WTC11 (cell line): ENCODE results near the gene RETREG1. TPM values are rescaled to one million over a fixed set of nuclear protein-coding genes. Genes with fewer than 3 reads are reported as not detected.

Experiments used
- ATAC-seq: fragments of 200-7000 bp; cut with Tn5 transposase; 2 replicates; pipeline ENCODE4 v1.10.0; 2021; ENCODE audit warnings: mild to moderate bottlenecking, moderate library complexity
- CTCF ChIA-PET: fragments of 300-600 bp; sonication (Branson Sonifier 250); formaldehyde crosslinking; loops from one replicate; lab custom pipeline; 2021; ENCODE audit warnings: antibody characterized with exemption; lab: Charles Lee
- POLR2A ChIA-PET: fragments of 350-600 bp; sonication (Branson Sonifier 250); formaldehyde crosslinking; loops from one replicate; lab custom pipeline; 2021; ENCODE audit warnings: antibody characterized with exemption; lab: Charles Lee
- DNase-seq: peaks from one replicate; pipeline ENCODE4 v3.0.0; 2021; ENCODE audit warnings: low spot score
- H3K27ac Mint-ChIP-seq: 2 replicates; pipeline ENCODE4 v1.8.0; 2021; ENCODE audit warnings: mixed read lengths
- H3K27me3 Mint-ChIP-seq: 2 replicates; pipeline ENCODE4 v1.8.0; 2021; ENCODE audit warnings: low read depth, mild to moderate bottlenecking, moderate library complexity, mixed read lengths
- H3K36me3 Mint-ChIP-seq: 2 replicates; pipeline ENCODE4 v1.8.0; 2021; ENCODE audit warnings: mixed read lengths
- H3K4me1 Mint-ChIP-seq: 2 replicates; pipeline ENCODE4 v1.8.0; 2022; ENCODE audit warnings: mixed read lengths
- H3K4me3 Mint-ChIP-seq: 2 replicates; pipeline ENCODE4 v1.8.0; 2021; ENCODE audit warnings: mild to moderate bottlenecking, moderate library complexity, mixed read lengths
- H3K9me3 Mint-ChIP-seq: 2 replicates; pipeline ENCODE4 v1.8.0; 2021; ENCODE audit warnings: mixed read lengths
- ATF6 ChIP-seq: sonication (generic); formaldehyde crosslinking; IDR thresholded peaks from 2 replicates; pipeline ENCODE4 v1.8.1; 2023; ENCODE audit warnings: mild to moderate bottlenecking, missing genetic modification reagents
- ELF4 ChIP-seq: sonication (generic); formaldehyde crosslinking; IDR thresholded peaks from 2 replicates; pipeline ENCODE4 v1.8.1; 2022; ENCODE audit warnings: low read depth, mild to moderate bottlenecking, moderate library complexity, missing genetic modification reagents
- EMX1 ChIP-seq: fragments of 250-450 bp; sonication (Bioruptor Pico); IDR thresholded peaks from 2 replicates; pipeline ENCODE4 v1.8.0; 2021; ENCODE audit warnings: mild to moderate bottlenecking
- ESRRA ChIP-seq: sonication (generic); formaldehyde crosslinking; IDR thresholded peaks from 2 replicates; pipeline ENCODE4 v1.8.1; 2022; ENCODE audit warnings: mild to moderate bottlenecking, missing genetic modification reagents, borderline replicate concordance
- FOXJ3 ChIP-seq: sonication (generic); formaldehyde crosslinking; IDR thresholded peaks from 2 replicates; pipeline ENCODE4 v1.9.0; 2021; ENCODE audit warnings: missing genetic modification reagents, mild to moderate bottlenecking, borderline replicate concordance
- GRHL2 ChIP-seq: fragments of 250-450 bp; sonication (Bioruptor Pico); IDR thresholded peaks from 2 replicates; pipeline ENCODE4 v1.8.0; 2022; ENCODE audit warnings: mild to moderate bottlenecking, moderate library complexity; ENCODE audit not compliant: insufficient replicate concordance, severe bottlenecking
- GTF2I ChIP-seq: fragments of 250-450 bp; sonication (Bioruptor Pico); conservative IDR thresholded peaks from 2 replicates; pipeline ENCODE4 v1.4.0; 2021; ENCODE audit warnings: mild to moderate bottlenecking
- JAZF1 ChIP-seq: fragments of 250-450 bp; sonication (Bioruptor Pico); IDR thresholded peaks from 2 replicates; pipeline ENCODE4 v1.9.0; 2021; ENCODE audit warnings: moderate library complexity, mild to moderate bottlenecking, inconsistent platforms
- NR1H2 ChIP-seq: sonication (generic); formaldehyde crosslinking; IDR thresholded peaks from 2 replicates; pipeline ENCODE4 v1.9.0; 2021; ENCODE audit warnings: mild to moderate bottlenecking, moderate library complexity, missing genetic modification reagents
- SMAD3 ChIP-seq: sonication (generic); formaldehyde crosslinking; IDR thresholded peaks from 2 replicates; pipeline ENCODE4 v1.8.0; 2022; ENCODE audit warnings: missing genetic modification reagents, mild to moderate bottlenecking, borderline replicate concordance
- SOX15 ChIP-seq: fragments of 250-450 bp; sonication (Bioruptor Pico); IDR thresholded peaks from 2 replicates; pipeline ENCODE4 v1.9.0; 2021; ENCODE audit warnings: mild to moderate bottlenecking
- SP1 ChIP-seq: sonication (generic); formaldehyde crosslinking; conservative IDR thresholded peaks from 2 replicates; pipeline ENCODE4 v1.8.1; 2022; ENCODE audit warnings: missing genetic modification reagents
- TEAD1 ChIP-seq: sonication (generic); formaldehyde crosslinking; IDR thresholded peaks from 2 replicates; pipeline ENCODE4 v1.8.0; 2022; ENCODE audit warnings: mild to moderate bottlenecking, missing genetic modification reagents
- ZMAT4 ChIP-seq: fragments of 250-450 bp; sonication (Bioruptor Pico); IDR thresholded peaks from 2 replicates; pipeline ENCODE4 v1.9.0; 2021; ENCODE audit warnings: mild to moderate bottlenecking
- ZNF263 ChIP-seq: sonication (generic); formaldehyde crosslinking; IDR thresholded peaks from 2 replicates; pipeline ENCODE4 v1.8.1; 2022; ENCODE audit warnings: low read depth, mild to moderate bottlenecking, moderate library complexity, missing genetic modification reagents
- total RNA-seq: library from RNA; stranded (reverse); gene quantifications from 3 replicates; pipeline ENCODE4 v1.2.3, GENCODE V29; 2021
- TF ChIP-seq, protein P1 (sequence below): sonication (generic); formaldehyde crosslinking; IDR thresholded peaks from 2 replicates; pipeline ENCODE4 v1.8.1; 2023; ENCODE audit warnings: mild to moderate bottlenecking, moderate library complexity, missing genetic modification reagents
- TF ChIP-seq, protein P2 (sequence below): sonication (generic); formaldehyde crosslinking; IDR thresholded peaks from 2 replicates; pipeline ENCODE4 v1.8.0; 2023; ENCODE audit warnings: missing genetic modification reagents
- TF ChIP-seq, protein P3 (sequence below): sonication (generic); formaldehyde crosslinking; IDR thresholded peaks from 2 replicates; pipeline ENCODE4 v1.8.0; 2022; ENCODE audit warnings: missing genetic modification reagents
- TF ChIP-seq, protein P4 (sequence below): sonication (generic); formaldehyde crosslinking; IDR thresholded peaks from 2 replicates; pipeline ENCODE4 v1.8.1; 2023; ENCODE audit warnings: mild to moderate bottlenecking, missing genetic modification reagents, moderate library complexity
- TF ChIP-seq, protein P5 (sequence below): sonication (generic); formaldehyde crosslinking; IDR thresholded peaks from 2 replicates; pipeline ENCODE4 v1.8.0; 2022; ENCODE audit warnings: mild to moderate bottlenecking, missing genetic modification reagents

The RETREG1 gene
- total RNA-seq, 1 experiment from 2014 or later: 2.2 TPM

- TF ChIP-seq ESRRA (no peak), FOXJ3 (CRISPR knock-in tag) (no peak), EMX1 (CRISPR knock-in tag) (no peak), JAZF1 (CRISPR knock-in tag) (no peak), GTF2I (CRISPR knock-in tag) (no peak)
- TF ChIP-seq, protein P1, sequence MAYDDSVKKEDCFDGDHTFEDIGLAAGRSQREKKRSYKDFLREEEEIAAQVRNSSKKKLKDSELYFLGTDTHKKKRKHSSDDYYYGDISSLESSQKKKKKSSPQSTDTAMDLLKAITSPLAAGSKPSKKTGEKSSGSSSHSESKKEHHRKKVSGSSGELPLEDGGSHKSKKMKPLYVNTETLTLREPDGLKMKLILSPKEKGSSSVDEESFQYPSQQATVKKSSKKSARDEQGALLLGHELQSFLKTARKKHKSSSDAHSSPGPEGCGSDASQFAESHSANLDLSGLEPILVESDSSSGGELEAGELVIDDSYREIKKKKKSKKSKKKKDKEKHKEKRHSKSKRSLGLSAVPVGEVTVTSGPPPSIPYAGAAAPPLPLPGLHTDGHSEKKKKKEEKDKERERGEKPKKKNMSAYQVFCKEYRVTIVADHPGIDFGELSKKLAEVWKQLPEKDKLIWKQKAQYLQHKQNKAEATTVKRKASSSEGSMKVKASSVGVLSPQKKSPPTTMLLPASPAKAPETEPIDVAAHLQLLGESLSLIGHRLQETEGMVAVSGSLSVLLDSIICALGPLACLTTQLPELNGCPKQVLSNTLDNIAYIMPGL (CRISPR knock-in tag): no peak
- TF ChIP-seq, protein P2, sequence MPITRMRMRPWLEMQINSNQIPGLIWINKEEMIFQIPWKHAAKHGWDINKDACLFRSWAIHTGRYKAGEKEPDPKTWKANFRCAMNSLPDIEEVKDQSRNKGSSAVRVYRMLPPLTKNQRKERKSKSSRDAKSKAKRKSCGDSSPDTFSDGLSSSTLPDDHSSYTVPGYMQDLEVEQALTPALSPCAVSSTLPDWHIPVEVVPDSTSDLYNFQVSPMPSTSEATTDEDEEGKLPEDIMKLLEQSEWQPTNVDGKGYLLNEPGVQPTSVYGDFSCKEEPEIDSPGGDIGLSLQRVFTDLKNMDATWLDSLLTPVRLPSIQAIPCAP: no peak
- POLR2A ChIA-PET: no interaction called here
- no peak for DNase-seq
- CTCF ChIA-PET: interaction anchor here (0.7 to 2.2 kb wide), 15 partner anchors 9 to 286 kb away, joined by 3 to 11 read pairs (median 4); partner anchors contain the start of gene RETREG1
- no peak overlapping the region for H3K4me3 Mint-ChIP-seq
- peaks cover 22% of the 10 kb centered on the region for H3K4me1 Mint-ChIP-seq
- no peaks in the 10 kb centered on the region for H3K27me3 Mint-ChIP-seq
- no peaks in the 10 kb centered on the region for H3K36me3 Mint-ChIP-seq
- no peak overlapping the region for H3K27ac Mint-ChIP-seq
- no peaks in the 10 kb centered on the region for H3K9me3 Mint-ChIP-seq
- no peak for ATAC-seq
These were observed 57.1 kb downstream of the RETREG1 start for GRCh38 chr5:16559702-16560101.

DNA sequence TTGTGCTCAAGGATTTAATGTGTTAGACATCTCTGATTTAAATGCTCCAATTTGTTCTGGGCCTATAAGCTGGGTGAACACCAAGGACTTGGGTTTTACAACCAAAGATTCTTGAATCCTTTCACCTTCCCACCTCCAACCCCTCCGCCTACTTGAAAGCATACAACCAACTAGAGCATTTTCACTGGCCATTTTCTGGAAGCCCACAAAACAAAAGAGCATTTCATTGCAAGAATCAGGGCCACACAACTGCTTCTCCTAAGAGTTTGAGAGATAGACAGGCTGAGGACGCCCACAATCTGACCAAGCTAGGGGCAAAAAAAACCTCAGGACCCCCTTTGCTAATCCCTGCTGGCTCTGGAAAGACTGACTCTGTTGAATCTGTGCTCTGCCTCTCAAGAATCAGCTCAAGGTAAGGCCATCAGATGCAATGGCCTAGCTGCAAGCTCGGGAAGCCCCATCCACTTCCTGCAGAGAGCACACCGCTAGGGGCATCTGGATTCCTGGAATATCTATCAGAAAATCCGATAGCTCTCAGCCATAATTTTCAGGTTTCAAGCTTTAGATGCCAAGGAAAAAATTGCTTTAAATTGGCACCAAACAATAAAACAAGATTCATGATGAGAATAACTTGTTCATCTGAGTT is 57.7 kb downstream of the RETREG1 start:
- CTCF ChIA-PET: interaction anchor here (0.5 to 2.2 kb wide), 16 partner anchors 9 to 287 kb away, joined by 3 to 11 read pairs (median 4); partner anchors contain the start of gene RETREG1
- DNase-seq: peak; percentile 25
- POLR2A ChIA-PET: interaction anchor here (0.6 kb wide), 2 partner anchors 113 to 802 kb away, joined by 3 to 7 read pairs; no protein-coding TSS in a partner anchor
- Mint-ChIP-seq H3K27me3 (no peaks in the 10 kb centered on the region), H3K4me1 (peaks cover 19% of the 10 kb centered on the region), H3K9me3 (no peaks in the 10 kb centered on the region), H3K36me3 (no peaks in the 10 kb centered on the region), H3K27ac (no peak overlapping the region), H3K4me3 (no peak overlapping the region)
- ATAC-seq: peak; percentile 94
- TF ChIP-seq TEAD1 (CRISPR knock-in tag) (no peak), ELF4 (CRISPR knock-in tag) (no peak), ZMAT4 (CRISPR knock-in tag) (no peak), ZNF263 (no peak), NR1H2 (no peak), SMAD3 (CRISPR knock-in tag) (no peak), JAZF1 (CRISPR knock-in tag) (no peak), ATF6 (CRISPR knock-in tag) (no peak), SP1 (CRISPR knock-in tag) (no peak), SOX15 (no peak), GRHL2 (CRISPR knock-in tag) (no peak)
- TF ChIP-seq, protein P3, sequence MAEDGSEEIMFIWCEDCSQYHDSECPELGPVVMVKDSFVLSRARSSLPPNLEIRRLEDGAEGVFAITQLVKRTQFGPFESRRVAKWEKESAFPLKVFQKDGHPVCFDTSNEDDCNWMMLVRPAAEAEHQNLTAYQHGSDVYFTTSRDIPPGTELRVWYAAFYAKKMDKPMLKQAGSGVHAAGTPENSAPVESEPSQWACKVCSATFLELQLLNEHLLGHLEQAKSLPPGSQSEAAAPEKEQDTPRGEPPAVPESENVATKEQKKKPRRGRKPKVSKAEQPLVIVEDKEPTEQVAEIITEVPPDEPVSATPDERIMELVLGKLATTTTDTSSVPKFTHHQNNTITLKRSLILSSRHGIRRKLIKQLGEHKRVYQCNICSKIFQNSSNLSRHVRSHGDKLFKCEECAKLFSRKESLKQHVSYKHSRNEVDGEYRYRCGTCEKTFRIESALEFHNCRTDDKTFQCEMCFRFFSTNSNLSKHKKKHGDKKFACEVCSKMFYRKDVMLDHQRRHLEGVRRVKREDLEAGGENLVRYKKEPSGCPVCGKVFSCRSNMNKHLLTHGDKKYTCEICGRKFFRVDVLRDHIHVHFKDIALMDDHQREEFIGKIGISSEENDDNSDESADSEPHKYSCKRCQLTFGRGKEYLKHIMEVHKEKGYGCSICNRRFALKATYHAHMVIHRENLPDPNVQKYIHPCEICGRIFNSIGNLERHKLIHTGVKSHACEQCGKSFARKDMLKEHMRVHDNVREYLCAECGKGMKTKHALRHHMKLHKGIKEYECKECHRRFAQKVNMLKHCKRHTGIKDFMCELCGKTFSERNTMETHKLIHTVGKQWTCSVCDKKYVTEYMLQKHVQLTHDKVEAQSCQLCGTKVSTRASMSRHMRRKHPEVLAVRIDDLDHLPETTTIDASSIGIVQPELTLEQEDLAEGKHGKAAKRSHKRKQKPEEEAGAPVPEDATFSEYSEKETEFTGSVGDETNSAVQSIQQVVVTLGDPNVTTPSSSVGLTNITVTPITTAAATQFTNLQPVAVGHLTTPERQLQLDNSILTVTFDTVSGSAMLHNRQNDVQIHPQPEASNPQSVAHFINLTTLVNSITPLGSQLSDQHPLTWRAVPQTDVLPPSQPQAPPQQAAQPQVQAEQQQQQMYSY: no peak
- TF ChIP-seq, protein P1 (CRISPR knock-in tag): no peak
- TF ChIP-seq, protein P4, sequence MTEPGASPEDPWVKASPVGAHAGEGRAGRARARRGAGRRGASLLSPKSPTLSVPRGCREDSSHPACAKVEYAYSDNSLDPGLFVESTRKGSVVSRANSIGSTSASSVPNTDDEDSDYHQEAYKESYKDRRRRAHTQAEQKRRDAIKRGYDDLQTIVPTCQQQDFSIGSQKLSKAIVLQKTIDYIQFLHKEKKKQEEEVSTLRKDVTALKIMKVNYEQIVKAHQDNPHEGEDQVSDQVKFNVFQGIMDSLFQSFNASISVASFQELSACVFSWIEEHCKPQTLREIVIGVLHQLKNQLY (CRISPR knock-in tag): no peak
- TF ChIP-seq, protein P5, sequence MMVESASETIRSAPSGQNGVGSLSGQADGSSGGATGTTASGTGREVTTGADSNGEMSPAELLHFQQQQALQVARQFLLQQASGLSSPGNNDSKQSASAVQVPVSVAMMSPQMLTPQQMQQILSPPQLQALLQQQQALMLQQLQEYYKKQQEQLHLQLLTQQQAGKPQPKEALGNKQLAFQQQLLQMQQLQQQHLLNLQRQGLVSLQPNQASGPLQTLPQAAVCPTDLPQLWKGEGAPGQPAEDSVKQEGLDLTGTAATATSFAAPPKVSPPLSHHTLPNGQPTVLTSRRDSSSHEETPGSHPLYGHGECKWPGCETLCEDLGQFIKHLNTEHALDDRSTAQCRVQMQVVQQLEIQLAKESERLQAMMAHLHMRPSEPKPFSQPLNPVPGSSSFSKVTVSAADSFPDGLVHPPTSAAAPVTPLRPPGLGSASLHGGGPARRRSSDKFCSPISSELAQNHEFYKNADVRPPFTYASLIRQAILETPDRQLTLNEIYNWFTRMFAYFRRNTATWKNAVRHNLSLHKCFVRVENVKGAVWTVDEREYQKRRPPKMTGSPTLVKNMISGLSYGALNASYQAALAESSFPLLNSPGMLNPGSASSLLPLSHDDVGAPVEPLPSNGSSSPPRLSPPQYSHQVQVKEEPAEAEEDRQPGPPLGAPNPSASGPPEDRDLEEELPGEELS (CRISPR knock-in tag): no peak
